K562 (cell line): Measurements from ENCODE around the gene RPS8. TPM values are rescaled to one million over a fixed set of nuclear protein-coding genes. Genes with fewer than 3 reads are reported as not detected.

Experiments
- ARNT ChIP-seq, 2 experiments: fragments of 450-650 bp; IDR thresholded peaks; 2 replicates each; pipeline ENCODE4 v1.6.1; 2016; ENCODE audit warnings: mild to moderate bottlenecking in 1 of 2
- CXXC5 ChIP-seq: fragments of 250-450 bp; sonication (Bioruptor Pico); IDR thresholded peaks from 2 replicates; pipeline ENCODE4 v1.8.0; 2022; ENCODE audit warnings: inconsistent platforms, mild to moderate bottlenecking, moderate library complexity
- FOXM1 ChIP-seq, 2 experiments: fragments of 450-650 bp in 1 of 2; sonication (generic) in 1 of 2; formaldehyde crosslinking in 1 of 2; IDR thresholded peaks; 2 replicates each; pipeline versions ENCODE4 v1.6.1 to v1.9.0; 2017 to 2022; ENCODE audit warnings: low read depth in 2 of 2, mild to moderate bottlenecking in 2 of 2, missing genetic modification reagents in 1 of 2, moderate library complexity in 1 of 2
- FUS ChIP-seq: fragments of 200-400 bp; formaldehyde crosslinking; optimal IDR thresholded peaks from 2 replicates; pipeline ENCODE3; 2017; ENCODE audit warnings: low read depth, low read length
- HMG20B ChIP-seq: fragments of 250-450 bp; sonication (Bioruptor Pico); IDR thresholded peaks from 2 replicates; pipeline ENCODE4 v1.5.0; 2021; ENCODE audit warnings: mild to moderate bottlenecking
- KLF16 ChIP-seq: IDR thresholded peaks from 2 replicates; pipeline ENCODE4 v1.6.1; 2016; ENCODE audit warnings: antibody characterized with exemption
- MAZ ChIP-seq, 2 experiments: fragments of 450-650 bp in 1 of 2; sonication (generic) in 1 of 2; formaldehyde crosslinking; IDR thresholded peaks in 1 of 2; conservative IDR thresholded peaks in 1 of 2; 2 replicates each; pipeline versions ENCODE4 v1.4.0 to v1.5.0; 2020; ENCODE audit warnings: mild to moderate bottlenecking in 1 of 2, missing genetic modification reagents in 1 of 2
- MYC ChIP-seq, 2 experiments: fragments of 250-450 bp in 1 of 2; sonication (Bioruptor Pico) in 1 of 2; IDR thresholded peaks; 2 replicates each; pipeline versions ENCODE4 v1.5.1 to v1.6.1; 2012 to 2021; ENCODE audit warnings: low read depth in 2 of 2, borderline replicate concordance in 1 of 2, improper control_type of control experiment in 1 of 2, low read length in 1 of 2, mild to moderate bottlenecking in 1 of 2, moderate library complexity in 1 of 2
- POLR2G ChIP-seq: fragments of 200-400 bp; formaldehyde crosslinking; IDR thresholded peaks from 2 replicates; pipeline ENCODE4 v1.6.1; 2017; ENCODE audit warnings: low read depth, mild to moderate bottlenecking, antibody characterized with exemption, low read length, moderate library complexity
- RBFOX2 ChIP-seq: fragments of 200-400 bp; formaldehyde crosslinking; IDR thresholded peaks from 2 replicates; pipeline ENCODE4 v1.6.1; 2017; ENCODE audit warnings: low read depth, mild to moderate bottlenecking, low read length, moderate library complexity
- SRSF1 ChIP-seq: fragments of 200-400 bp; formaldehyde crosslinking; IDR thresholded peaks from 2 replicates; pipeline ENCODE4 v1.6.1; 2017; ENCODE audit warnings: mild to moderate bottlenecking, low read depth, low read length, moderate library complexity
- ZKSCAN3 ChIP-seq: fragments of 250-450 bp; sonication (Bioruptor Pico); IDR thresholded peaks from 2 replicates; pipeline ENCODE4 v1.4.0; 2020
- ZNF253 ChIP-seq: fragments of 250-450 bp; sonication (Bioruptor Pico); conservative IDR thresholded peaks from 2 replicates; pipeline ENCODE4 v1.6.1; 2021; ENCODE audit warnings: mild to moderate bottlenecking
- polyA plus RNA-seq, 8 experiments: library from polyadenylated mRNA; depleted of rRNA in 4 of 8; stranded (reverse) in 5 of 8; unstranded in 3 of 8; fragments of >200 nt; fragmentation: Nextera tagmentation in 2 of 8; fragmentation: Illumina TruSeq in 1 of 8; extraction: Ambion mirVana in 2 of 8; extraction: Trizol in 1 of 8; gene quantifications; 2 replicates each; pipeline versions ENCODE4 v1.2.1 to v1.2.3, GENCODE V29; 2011 to 2014; ENCODE audit warnings: inconsistent platforms in 1 of 8, missing spikeins in 1 of 8
- total RNA-seq, 7 experiments: library from RNA; depleted of rRNA in 6 of 7; stranded (reverse); fragments of >200 nt in 6 of 7; fragmentation: Illumina TruSeq in 2 of 7; extraction: Trizol in 2 of 7; gene quantifications; 2 replicates each; pipeline versions ENCODE4 v1.2.1 to v1.2.3, GENCODE V29; 2011 to 2021; ENCODE audit warnings: low replicate concordance in 1 of 7
- TF ChIP-seq, protein P1 (sequence below): fragments of 450-650 bp; IDR thresholded peaks from 2 replicates; pipeline ENCODE4 v1.6.1; 2016; ENCODE audit warnings: mild to moderate bottlenecking, moderate library complexity
- TF ChIP-seq, protein P2 (sequence below): sonication (generic); formaldehyde crosslinking; IDR thresholded peaks from 2 replicates; pipeline ENCODE4 v1.8.0; 2022; ENCODE audit warnings: mild to moderate bottlenecking, missing genetic modification reagents

RPS8 gene
- total and polyA plus RNA-seq, 9 of the 15 experiments (the other 6 are each of a cell fraction or from before 2014, with no cell fraction given): 2,431 to 4,168 (median 3,109) TPM

DNA sequence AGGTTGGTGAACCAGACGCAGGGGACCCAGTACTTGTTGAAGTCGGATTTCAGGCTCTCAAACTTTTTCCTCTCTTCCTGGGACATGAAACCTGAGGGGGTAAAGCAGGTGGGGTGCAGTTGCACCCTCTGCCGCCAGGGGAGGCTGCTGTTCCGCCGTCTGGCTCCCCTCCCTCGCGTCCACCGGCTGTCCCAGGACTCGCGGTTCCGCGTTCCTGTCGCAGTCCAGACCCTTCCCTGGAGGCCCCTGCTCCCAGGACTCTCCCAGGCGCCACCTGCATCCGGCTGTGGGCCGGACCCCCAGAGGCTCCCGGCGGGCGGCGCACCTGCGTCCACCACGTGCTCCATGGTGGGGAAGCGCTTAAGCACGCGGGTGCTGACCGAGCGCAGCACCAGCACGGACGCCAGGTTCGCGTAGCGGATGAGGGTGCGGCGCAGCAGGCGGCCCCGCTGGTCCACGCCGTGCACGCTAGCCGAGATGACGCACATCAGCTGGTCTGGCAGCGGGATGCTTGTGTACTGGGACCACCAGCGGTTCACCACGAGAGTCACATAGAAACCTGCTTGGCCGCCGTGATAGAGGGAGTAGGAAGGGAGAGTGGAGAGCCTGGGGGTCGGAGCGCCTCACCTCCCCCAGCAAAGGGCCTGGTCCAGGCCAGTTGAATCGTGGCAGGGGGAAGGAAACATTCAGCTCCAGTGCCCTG, 10.9 kb downstream of the RPS8 start (continued):
- TF ChIP-seq, protein P1, sequence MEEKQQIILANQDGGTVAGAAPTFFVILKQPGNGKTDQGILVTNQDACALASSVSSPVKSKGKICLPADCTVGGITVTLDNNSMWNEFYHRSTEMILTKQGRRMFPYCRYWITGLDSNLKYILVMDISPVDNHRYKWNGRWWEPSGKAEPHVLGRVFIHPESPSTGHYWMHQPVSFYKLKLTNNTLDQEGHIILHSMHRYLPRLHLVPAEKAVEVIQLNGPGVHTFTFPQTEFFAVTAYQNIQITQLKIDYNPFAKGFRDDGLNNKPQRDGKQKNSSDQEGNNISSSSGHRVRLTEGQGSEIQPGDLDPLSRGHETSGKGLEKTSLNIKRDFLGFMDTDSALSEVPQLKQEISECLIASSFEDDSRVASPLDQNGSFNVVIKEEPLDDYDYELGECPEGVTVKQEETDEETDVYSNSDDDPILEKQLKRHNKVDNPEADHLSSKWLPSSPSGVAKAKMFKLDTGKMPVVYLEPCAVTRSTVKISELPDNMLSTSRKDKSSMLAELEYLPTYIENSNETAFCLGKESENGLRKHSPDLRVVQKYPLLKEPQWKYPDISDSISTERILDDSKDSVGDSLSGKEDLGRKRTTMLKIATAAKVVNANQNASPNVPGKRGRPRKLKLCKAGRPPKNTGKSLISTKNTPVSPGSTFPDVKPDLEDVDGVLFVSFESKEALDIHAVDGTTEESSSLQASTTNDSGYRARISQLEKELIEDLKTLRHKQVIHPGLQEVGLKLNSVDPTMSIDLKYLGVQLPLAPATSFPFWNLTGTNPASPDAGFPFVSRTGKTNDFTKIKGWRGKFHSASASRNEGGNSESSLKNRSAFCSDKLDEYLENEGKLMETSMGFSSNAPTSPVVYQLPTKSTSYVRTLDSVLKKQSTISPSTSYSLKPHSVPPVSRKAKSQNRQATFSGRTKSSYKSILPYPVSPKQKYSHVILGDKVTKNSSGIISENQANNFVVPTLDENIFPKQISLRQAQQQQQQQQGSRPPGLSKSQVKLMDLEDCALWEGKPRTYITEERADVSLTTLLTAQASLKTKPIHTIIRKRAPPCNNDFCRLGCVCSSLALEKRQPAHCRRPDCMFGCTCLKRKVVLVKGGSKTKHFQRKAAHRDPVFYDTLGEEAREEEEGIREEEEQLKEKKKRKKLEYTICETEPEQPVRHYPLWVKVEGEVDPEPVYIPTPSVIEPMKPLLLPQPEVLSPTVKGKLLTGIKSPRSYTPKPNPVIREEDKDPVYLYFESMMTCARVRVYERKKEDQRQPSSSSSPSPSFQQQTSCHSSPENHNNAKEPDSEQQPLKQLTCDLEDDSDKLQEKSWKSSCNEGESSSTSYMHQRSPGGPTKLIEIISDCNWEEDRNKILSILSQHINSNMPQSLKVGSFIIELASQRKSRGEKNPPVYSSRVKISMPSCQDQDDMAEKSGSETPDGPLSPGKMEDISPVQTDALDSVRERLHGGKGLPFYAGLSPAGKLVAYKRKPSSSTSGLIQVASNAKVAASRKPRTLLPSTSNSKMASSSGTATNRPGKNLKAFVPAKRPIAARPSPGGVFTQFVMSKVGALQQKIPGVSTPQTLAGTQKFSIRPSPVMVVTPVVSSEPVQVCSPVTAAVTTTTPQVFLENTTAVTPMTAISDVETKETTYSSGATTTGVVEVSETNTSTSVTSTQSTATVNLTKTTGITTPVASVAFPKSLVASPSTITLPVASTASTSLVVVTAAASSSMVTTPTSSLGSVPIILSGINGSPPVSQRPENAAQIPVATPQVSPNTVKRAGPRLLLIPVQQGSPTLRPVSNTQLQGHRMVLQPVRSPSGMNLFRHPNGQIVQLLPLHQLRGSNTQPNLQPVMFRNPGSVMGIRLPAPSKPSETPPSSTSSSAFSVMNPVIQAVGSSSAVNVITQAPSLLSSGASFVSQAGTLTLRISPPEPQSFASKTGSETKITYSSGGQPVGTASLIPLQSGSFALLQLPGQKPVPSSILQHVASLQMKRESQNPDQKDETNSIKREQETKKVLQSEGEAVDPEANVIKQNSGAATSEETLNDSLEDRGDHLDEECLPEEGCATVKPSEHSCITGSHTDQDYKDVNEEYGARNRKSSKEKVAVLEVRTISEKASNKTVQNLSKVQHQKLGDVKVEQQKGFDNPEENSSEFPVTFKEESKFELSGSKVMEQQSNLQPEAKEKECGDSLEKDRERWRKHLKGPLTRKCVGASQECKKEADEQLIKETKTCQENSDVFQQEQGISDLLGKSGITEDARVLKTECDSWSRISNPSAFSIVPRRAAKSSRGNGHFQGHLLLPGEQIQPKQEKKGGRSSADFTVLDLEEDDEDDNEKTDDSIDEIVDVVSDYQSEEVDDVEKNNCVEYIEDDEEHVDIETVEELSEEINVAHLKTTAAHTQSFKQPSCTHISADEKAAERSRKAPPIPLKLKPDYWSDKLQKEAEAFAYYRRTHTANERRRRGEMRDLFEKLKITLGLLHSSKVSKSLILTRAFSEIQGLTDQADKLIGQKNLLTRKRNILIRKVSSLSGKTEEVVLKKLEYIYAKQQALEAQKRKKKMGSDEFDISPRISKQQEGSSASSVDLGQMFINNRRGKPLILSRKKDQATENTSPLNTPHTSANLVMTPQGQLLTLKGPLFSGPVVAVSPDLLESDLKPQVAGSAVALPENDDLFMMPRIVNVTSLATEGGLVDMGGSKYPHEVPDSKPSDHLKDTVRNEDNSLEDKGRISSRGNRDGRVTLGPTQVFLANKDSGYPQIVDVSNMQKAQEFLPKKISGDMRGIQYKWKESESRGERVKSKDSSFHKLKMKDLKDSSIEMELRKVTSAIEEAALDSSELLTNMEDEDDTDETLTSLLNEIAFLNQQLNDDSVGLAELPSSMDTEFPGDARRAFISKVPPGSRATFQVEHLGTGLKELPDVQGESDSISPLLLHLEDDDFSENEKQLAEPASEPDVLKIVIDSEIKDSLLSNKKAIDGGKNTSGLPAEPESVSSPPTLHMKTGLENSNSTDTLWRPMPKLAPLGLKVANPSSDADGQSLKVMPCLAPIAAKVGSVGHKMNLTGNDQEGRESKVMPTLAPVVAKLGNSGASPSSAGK: peak; percentile 44; the same call in 1 of the 2 replicates
- peak; percentile 18 to 79; a peak in 2 of 4 replicates for TF ChIP-seq MAZ (CRISPR knock-in tag; conservative IDR thresholded peaks at IDR 0.05 in 1 of 2, IDR thresholded peaks at IDR 0.05 in 1 of 2)
- TF ChIP-seq POLR2G: peak; percentile 58
- peak; percentile 61 for TF ChIP-seq RBFOX2
- no peak for TF ChIP-seq FUS
- TF ChIP-seq ARNT (IDR thresholded peaks at IDR 0.05): no peak
- TF ChIP-seq CXXC5: peak; percentile 55
- peak; percentile 65; the same call in 1 of the 2 replicates for TF ChIP-seq KLF16
- no peak for TF ChIP-seq FOXM1 (IDR thresholded peaks at IDR 0.05; ENCODE audit: low read depth)
- peak; percentile 58; the same call in 1 of the 2 replicates for TF ChIP-seq FOXM1 (CRISPR knock-in tag; IDR thresholded peaks at IDR 0.05; ENCODE audit: low read depth)
- TF ChIP-seq SRSF1: 0 out of 2 replicates have a peak, but pooled peaks have one; percentile 85
- TF ChIP-seq MYC (IDR thresholded peaks at IDR 0.05; ENCODE audit: low read depth, low read length): peak; percentile 70; the same call in 1 of the 2 replicates
- no peak for TF ChIP-seq MYC (CRISPR knock-in tag; IDR thresholded peaks at IDR 0.05; ENCODE audit: borderline replicate concordance, low read depth)
- TF ChIP-seq HMG20B (CRISPR knock-in tag): no peak
- TF ChIP-seq ZKSCAN3: no peak
- TF ChIP-seq, protein P2, sequence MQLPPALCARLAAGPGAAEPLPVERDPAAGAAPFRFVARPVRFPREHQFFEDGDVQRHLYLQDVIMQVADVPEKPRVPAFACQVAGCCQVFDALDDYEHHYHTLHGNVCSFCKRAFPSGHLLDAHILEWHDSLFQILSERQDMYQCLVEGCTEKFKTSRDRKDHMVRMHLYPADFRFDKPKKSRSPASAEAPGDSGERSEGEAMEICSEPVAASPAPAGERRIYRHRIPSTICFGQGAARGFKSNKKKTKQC (CRISPR knock-in tag): 0 out of 2 replicates have a peak, but pooled peaks have one; percentile 68
- no peak for TF ChIP-seq ZNF253 (CRISPR knock-in tag)
